Naive B cell (primary cell): ENCODE results near the gene RPL18. TPM values are rescaled to one million over a fixed set of nuclear protein-coding genes. Genes with fewer than 3 reads are reported as not detected.
"Not testable (repeated sequence)": the region's sequence is repeated elsewhere in the genome, so short reads cannot be mapped to it uniquely, and the experiment has no call there.

Experiments
- ATAC-seq, 2 donors: fragments of 150-1000 bp; cut with Tn5 transposase; 2 replicates each; pipeline ENCODE4 v1.10.0; 2021; ENCODE audit warnings: low read depth in 2 of 2, mild to moderate bottlenecking in 2 of 2, moderate library complexity in 2 of 2
- DNase-seq: peaks from one replicate; pipeline ENCODE4 v3.0.0; 2022
- H3K27ac Mint-ChIP-seq, 6 donors: one replicate each; pipeline ENCODE4 v1.8.0; 2020 to 2022; ENCODE audit warnings: mild to moderate bottlenecking in 6 of 6, mixed read lengths in 6 of 6, moderate library complexity in 5 of 6, inconsistent platforms in 2 of 6
- H3K27me3 Mint-ChIP-seq, 3 donors: one replicate each; pipeline ENCODE4 v1.8.0; 2021 to 2022; ENCODE audit warnings: mixed read lengths in 3 of 3, mild to moderate bottlenecking in 1 of 3
- H3K36me3 Mint-ChIP-seq, 2 donors: one replicate each; pipeline ENCODE4 v1.8.0; 2020 to 2022; ENCODE audit warnings: mixed read lengths in 2 of 2, inconsistent platforms in 1 of 2, mild to moderate bottlenecking in 1 of 2
- H3K4me1 Mint-ChIP-seq, 3 donors: one replicate each; pipeline ENCODE4 v1.8.0; 2020 to 2022; ENCODE audit warnings: mixed read lengths in 3 of 3, inconsistent platforms in 1 of 3, mild to moderate bottlenecking in 1 of 3, moderate library complexity in 1 of 3
- H3K4me3 Mint-ChIP-seq, 8 donors: one replicate each; pipeline ENCODE4 v1.8.0; 2020 to 2022; ENCODE audit warnings: mild to moderate bottlenecking in 8 of 8, mixed read lengths in 8 of 8, moderate library complexity in 8 of 8, inconsistent platforms in 2 of 8
- H3K9me3 Mint-ChIP-seq, 7 donors: one replicate each; pipeline ENCODE4 v1.8.0; 2020 to 2022; ENCODE audit warnings: mixed read lengths in 7 of 7, mild to moderate bottlenecking in 5 of 7, inconsistent platforms in 2 of 7, moderate library complexity in 1 of 7
- polyA plus RNA-seq, 6 donors: library from polyadenylated mRNA; unstranded; fragments of 300-500 nt; fragmentation: Illumina TruSeq; gene quantifications; one replicate each; pipeline ENCODE4 v1.2.3, GENCODE V29; 2021; ENCODE audit warnings: low read depth in 6 of 6

Gene RPL18
- polyA plus RNA-seq, 6 donors from 2014 or later = 1,850 to 2,706 (median 2,170) TPM

DNA sequence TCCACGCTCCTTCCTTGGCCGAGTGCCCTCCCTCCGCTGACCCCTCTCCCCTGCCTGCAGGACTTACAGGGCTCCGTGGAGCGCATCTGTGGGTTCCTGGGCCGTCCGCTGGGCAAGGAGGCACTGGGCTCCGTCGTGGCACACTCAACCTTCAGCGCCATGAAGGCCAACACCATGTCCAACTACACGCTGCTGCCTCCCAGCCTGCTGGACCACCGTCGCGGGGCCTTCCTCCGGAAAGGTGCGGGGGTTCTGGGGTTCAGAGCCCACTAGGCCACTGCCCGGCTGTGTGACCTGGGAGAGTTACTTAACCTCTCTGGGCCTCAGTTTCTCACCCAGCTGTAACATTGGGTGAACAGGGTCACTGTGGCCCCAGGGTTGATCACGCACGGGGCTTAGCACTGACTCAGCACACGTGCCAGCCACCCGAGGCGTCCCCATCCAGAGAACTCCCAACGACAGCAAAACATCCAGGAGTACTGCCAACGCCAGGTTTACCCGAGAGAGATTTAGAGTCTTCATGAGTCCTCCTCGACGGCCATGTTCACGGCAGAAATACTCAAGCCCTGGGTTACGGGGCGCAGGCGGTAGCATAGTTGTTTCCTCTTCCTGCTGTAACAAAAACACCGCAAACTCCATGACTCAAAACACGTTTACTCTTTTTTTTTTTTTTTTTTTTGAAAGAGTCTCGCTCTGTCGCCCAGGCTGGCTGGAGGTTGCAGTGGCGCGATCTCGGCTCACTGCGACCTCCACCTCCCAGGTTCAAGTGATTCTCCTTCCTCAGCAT is 22.1 kb downstream of the RPL18 start:
- no peaks in the 10 kb centered on the region for H3K9me3 Mint-ChIP-seq
- no peaks in the 10 kb centered on the region for H3K4me1 Mint-ChIP-seq
- H3K27ac Mint-ChIP-seq = peak overlapping the region in 1 of 6 donors; percentile 33
- ATAC-seq (peak; percentile 32 to 70), DNase-seq (no peak)
- no peaks in the 10 kb centered on the region for H3K36me3 Mint-ChIP-seq
- peaks cover 0 to 14% (median 11%) of the 10 kb centered on the region in 3 donors for H3K27me3 Mint-ChIP-seq
- peak overlapping the region in 2 of 8 donors; percentile 49 to 70 for H3K4me3 Mint-ChIP-seq

DNA sequence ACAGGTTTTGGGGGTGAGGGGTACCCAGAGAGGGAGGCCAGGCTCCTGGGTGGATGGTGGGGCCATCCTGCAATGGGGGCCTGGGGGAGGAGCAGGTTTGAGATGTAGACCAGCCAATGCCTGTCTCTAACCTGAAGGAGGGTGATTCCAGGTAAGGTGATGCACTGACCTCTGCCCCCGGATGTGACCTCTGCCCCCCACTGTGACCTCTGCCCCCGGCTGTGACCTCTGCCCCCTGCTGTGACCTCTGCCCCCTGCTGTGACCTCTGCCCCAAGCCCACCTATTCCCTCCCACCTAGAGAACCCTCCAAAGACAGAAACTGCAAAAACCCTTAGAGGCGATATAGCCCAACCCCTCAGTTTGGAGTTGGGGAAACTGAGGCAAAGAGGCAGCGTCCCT is 22.7 kb downstream of the RPL18 start:
- Mint-ChIP-seq H3K27me3 (peaks cover 0 to 20% (median 17%) of the 10 kb centered on the region in 3 donors), H3K9me3 (no peaks in the 10 kb centered on the region), H3K36me3 (no peaks in the 10 kb centered on the region), H3K4me1 (no peaks in the 10 kb centered on the region), H3K27ac (no peak overlapping the region), H3K4me3 (no peak overlapping the region)
- DNase-seq = no peak
- no peak for ATAC-seq

DNA sequence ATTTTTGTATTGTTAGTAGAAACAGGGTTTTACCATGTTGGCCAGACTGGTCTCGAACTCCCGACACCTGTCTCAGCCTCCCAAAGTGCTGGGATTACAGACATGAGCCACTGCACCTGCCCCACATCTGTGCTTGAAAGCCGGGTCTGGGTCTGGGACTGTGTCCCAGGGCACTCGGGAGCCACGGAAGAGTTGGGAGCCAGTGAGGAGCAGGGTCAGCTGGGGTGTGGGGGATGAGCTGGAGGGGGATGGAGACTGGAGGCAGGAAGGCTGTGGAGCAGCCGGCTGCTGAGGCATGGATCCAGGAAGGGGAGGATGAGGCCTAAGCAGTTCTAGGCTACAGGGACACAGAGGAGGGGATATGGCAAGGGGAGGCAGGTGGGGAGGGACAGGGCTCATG is 23.1 kb downstream of the RPL18 start:
- no peaks in the 10 kb centered on the region for H3K9me3 Mint-ChIP-seq
- H3K27ac Mint-ChIP-seq = no peak overlapping the region
- no peak for ATAC-seq
- peaks cover 0 to 24% (median 17%) of the 10 kb centered on the region in 3 donors for H3K27me3 Mint-ChIP-seq
- no peaks in the 10 kb centered on the region for H3K36me3 Mint-ChIP-seq
- H3K4me1 Mint-ChIP-seq = no peaks in the 10 kb centered on the region
- H3K4me3 Mint-ChIP-seq = no peak overlapping the region
- no peak for DNase-seq

- no peak for DNase-seq
- Mint-ChIP-seq H3K9me3 (no peaks in the 10 kb centered on the region), H3K4me1 (no peaks in the 10 kb centered on the region), H3K27me3 (peaks cover 0 to 30% (median 17%) of the 10 kb centered on the region in 3 donors), H3K4me3 (peak overlapping the region in 1 of 8 donors; percentile 16), H3K27ac (no peak overlapping the region), H3K36me3 (no peaks in the 10 kb centered on the region)
- ATAC-seq = no peak
These were observed 23.8 kb downstream of the RPL18 start for GRCh38 chr19:48595171-48595570.

DNA sequence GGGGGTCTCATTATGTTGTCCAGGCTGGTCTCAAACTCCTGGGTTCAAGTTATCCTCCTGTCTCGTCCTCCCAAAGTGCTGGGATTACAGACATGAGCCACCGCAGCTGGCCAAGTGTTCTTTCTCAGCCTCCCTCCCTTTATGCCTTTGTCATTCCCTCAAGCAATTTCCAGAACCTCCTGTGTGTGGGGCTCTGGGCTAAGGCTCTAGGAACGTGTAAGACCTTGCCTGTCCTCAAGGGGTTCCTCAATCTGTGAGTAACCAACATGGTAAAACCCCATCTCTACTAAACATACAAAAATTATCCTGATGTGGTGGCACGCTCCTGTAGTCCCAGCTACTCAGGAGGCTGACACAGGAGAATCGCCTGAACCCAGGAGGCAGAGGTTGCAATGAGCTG is 28.0 kb downstream of the RPL18 start:
- no peaks in the 10 kb centered on the region for H3K36me3 Mint-ChIP-seq
- no peak overlapping the region for H3K4me3 Mint-ChIP-seq
- no peak overlapping the region for H3K27ac Mint-ChIP-seq
- peaks cover 7 to 10% (median 10%) of the 10 kb centered on the region in 3 donors for H3K4me1 Mint-ChIP-seq
- DNase-seq (no peak), ATAC-seq (no peak)
- no peaks in the 10 kb centered on the region for H3K9me3 Mint-ChIP-seq
- peaks cover 10 to 41% (median 18%) of the 10 kb centered on the region in 3 donors for H3K27me3 Mint-ChIP-seq

- H3K27ac Mint-ChIP-seq = peak overlapping the region in 2 of 6 donors; percentile 56 to 76
- no peaks in the 10 kb centered on the region for H3K36me3 Mint-ChIP-seq
- ATAC-seq (peak; percentile 88 to 89), DNase-seq (peak; percentile 77)
- peaks cover 13 to 17% (median 15%) of the 10 kb centered on the region in 3 donors for H3K4me1 Mint-ChIP-seq
- peaks cover 0 to 6% (median 4%) of the 10 kb centered on the region in 7 donors for H3K9me3 Mint-ChIP-seq
- peak overlapping the region in 7 of 8 donors; percentile 15 to 91 (median 68) for H3K4me3 Mint-ChIP-seq
- peaks cover 10 to 56% (median 26%) of the 10 kb centered on the region in 3 donors for H3K27me3 Mint-ChIP-seq
These were observed 30.1 kb downstream of the RPL18 start for GRCh38 chr19:48588670-48589401.

DNA sequence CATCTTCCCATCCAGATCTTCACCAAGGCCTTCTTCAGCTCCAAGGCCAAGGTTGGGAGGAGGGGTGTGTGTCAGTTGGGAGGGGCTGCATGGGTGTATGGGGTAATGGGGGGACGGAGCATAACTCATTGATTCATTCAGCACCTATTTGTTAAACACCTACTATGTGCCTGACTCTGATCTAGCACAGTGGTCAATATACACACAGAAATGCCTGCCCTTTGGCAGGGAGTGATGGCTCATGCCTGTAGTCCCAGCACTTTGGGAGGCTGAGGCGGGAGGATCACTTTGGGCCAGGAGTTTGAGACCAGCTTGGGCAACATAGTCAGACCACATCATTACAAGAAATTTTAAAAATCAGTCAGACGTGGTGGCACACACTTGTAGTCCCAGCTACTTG is 31.6 kb downstream of the RPL18 start:
- ATAC-seq (no peak), DNase-seq (no peak)
- H3K9me3 Mint-ChIP-seq = peaks cover 0 to 6% (median 4%) of the 10 kb centered on the region in 7 donors
- H3K36me3 Mint-ChIP-seq = no peaks in the 10 kb centered on the region
- peaks cover 10 to 56% (median 26%) of the 10 kb centered on the region in 3 donors for H3K27me3 Mint-ChIP-seq
- no peak overlapping the region for H3K27ac Mint-ChIP-seq
- peak overlapping the region in 1 of 8 donors; percentile 16 for H3K4me3 Mint-ChIP-seq
- peaks cover 13 to 17% (median 15%) of the 10 kb centered on the region in 3 donors for H3K4me1 Mint-ChIP-seq

DNA sequence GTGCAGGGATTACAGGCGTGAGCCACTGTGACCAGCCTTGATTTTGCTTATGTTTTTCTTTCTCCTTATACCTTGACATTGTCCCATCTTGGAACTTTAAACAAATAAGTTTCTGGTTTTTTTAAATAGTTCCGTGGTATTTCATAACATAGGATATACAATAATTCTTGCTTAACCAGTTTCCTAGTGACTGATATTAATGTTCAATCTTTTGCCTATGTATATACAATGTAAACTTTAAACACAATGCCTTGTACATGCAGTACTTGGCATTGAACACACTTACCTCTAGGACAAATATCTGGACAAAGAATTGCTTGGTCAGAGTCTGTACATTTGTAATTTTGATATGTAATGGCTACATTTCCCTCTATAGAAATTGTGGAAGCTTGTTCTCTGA is 36.8 kb downstream of the RPL18 start:
- peaks cover 4 to 23% (median 8%) of the 10 kb centered on the region in 3 donors for H3K27me3 Mint-ChIP-seq
- H3K9me3 Mint-ChIP-seq = peaks cover 0 to 6% (median 4%) of the 10 kb centered on the region in 7 donors
- H3K36me3 Mint-ChIP-seq = no peaks in the 10 kb centered on the region
- H3K27ac Mint-ChIP-seq = peak overlapping the region in 1 of 6 donors; percentile 58
- DNase-seq (no peak), ATAC-seq (no peak)
- peaks cover 6 to 7% (median 6%) of the 10 kb centered on the region in 3 donors for H3K4me1 Mint-ChIP-seq
- H3K4me3 Mint-ChIP-seq = no peak overlapping the region

DNA sequence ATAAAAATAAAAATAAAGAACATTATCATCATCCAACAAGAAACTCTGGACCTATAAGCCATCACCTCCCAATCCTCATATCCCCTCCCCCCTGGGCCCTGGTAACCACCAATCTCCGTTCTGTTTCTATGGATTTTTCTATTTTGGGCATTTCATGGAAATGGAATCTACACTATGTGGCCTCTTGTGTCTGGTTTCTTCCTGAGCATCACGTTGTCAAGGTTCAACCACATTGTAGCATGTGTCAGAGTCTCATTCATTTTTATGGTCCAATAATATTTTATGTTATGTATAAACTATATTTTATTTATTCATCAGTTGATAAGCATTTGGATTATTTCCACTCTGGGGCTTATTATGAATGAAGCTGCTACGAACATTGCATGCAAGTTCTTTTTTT is 40.1 kb downstream of the RPL18 start:
- H3K4me3 Mint-ChIP-seq = no peak overlapping the region
- H3K36me3 Mint-ChIP-seq = no peaks in the 10 kb centered on the region
- H3K27ac Mint-ChIP-seq = no peak overlapping the region
- no peak for ATAC-seq
- DNase-seq = no peak
- H3K9me3 Mint-ChIP-seq = no peaks in the 10 kb centered on the region
- H3K4me1 Mint-ChIP-seq = peaks cover 0 to 8% (median under 1%) of the 10 kb centered on the region in 3 donors
- H3K27me3 Mint-ChIP-seq = peaks cover 0 to 6% (median 4%) of the 10 kb centered on the region in 3 donors

DNA sequence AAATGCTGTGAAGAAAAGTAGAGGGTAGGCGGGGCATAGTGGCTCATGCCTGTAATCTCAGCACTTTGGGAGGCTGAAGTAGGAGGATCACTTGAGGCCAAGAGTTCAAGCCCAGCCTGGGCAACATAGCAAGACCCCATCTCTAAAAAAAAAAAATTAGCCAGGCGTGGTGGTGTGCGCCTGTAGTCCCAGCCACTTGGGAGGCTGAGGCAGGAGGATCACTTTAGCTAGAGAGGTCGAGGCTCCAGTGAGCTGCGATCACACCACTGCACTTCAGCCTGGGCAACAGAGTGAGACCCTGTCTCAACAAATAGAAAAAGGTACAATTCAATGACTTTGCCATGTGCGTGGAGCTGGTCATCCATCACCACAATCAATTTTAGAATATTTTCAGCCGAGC is 41.1 kb downstream of the RPL18 start:
- H3K4me3 Mint-ChIP-seq, DNase-seq, H3K9me3 Mint-ChIP-seq, H3K4me1 Mint-ChIP-seq, H3K27ac Mint-ChIP-seq, H3K36me3 Mint-ChIP-seq, ATAC-seq, H3K27me3 Mint-ChIP-seq: not testable (repeated sequence)

- peaks cover 0 to 7% (median 0%) of the 10 kb centered on the region in 3 donors for H3K4me1 Mint-ChIP-seq
- DNase-seq (no peak), ATAC-seq (no peak)
- peak overlapping the region in 1 of 6 donors; percentile 20 for H3K27ac Mint-ChIP-seq
- no peaks in the 10 kb centered on the region for H3K36me3 Mint-ChIP-seq
- H3K27me3 Mint-ChIP-seq = peaks cover 0 to 19% (median 4%) of the 10 kb centered on the region in 3 donors
- no peaks in the 10 kb centered on the region for H3K9me3 Mint-ChIP-seq
- peak overlapping the region in 1 of 8 donors; percentile 25 for H3K4me3 Mint-ChIP-seq
These were observed 42.9 kb downstream of the RPL18 start for GRCh38 chr19:48575931-48576622.

GRCh38 chr19:48573163-48573505 is 45.8 kb downstream of the RPL18 start:
- DNase-seq = no peak
- peaks cover 4 to 21% (median 7%) of the 10 kb centered on the region in 3 donors for H3K27me3 Mint-ChIP-seq
- no peaks in the 10 kb centered on the region for H3K9me3 Mint-ChIP-seq
- no peak overlapping the region for H3K27ac Mint-ChIP-seq
- no peak for ATAC-seq
- no peak overlapping the region for H3K4me3 Mint-ChIP-seq
- no peaks in the 10 kb centered on the region for H3K36me3 Mint-ChIP-seq
- H3K4me1 Mint-ChIP-seq = peaks cover 0 to 7% (median 0%) of the 10 kb centered on the region in 3 donors
